Neuron (in vitro differentiated cells): Measurements from ENCODE around the gene TPST1.

Experiments
- H2AFZ ChIP-seq: one replicate; pipeline ENCODE4 v1.6.1; 2013; ENCODE audit warnings: low read depth, mild to moderate bottlenecking, inconsistent platforms, low read length, moderate library complexity
- H3K27me3 ChIP-seq: one replicate; pipeline ENCODE4 v1.6.1; 2013; ENCODE audit warnings: low read length; ENCODE audit not compliant: insufficient read depth
- H3K36me3 ChIP-seq: one replicate; pipeline ENCODE4 v1.6.1; 2013; ENCODE audit warnings: low read length; ENCODE audit not compliant: insufficient read depth
- H3K4me1 ChIP-seq: one replicate; pipeline ENCODE4 v1.6.1; 2013; ENCODE audit warnings: low read length; ENCODE audit not compliant: insufficient read depth
- H3K4me3 ChIP-seq: 2 replicates; pipeline ENCODE4 v1.5.1; 2013; ENCODE audit warnings: mild to moderate bottlenecking, low read length, moderate library complexity
- H3K9me3 ChIP-seq: one replicate; pipeline ENCODE4 v1.6.1; 2013; ENCODE audit warnings: low read length

TPST1 gene

DNA sequence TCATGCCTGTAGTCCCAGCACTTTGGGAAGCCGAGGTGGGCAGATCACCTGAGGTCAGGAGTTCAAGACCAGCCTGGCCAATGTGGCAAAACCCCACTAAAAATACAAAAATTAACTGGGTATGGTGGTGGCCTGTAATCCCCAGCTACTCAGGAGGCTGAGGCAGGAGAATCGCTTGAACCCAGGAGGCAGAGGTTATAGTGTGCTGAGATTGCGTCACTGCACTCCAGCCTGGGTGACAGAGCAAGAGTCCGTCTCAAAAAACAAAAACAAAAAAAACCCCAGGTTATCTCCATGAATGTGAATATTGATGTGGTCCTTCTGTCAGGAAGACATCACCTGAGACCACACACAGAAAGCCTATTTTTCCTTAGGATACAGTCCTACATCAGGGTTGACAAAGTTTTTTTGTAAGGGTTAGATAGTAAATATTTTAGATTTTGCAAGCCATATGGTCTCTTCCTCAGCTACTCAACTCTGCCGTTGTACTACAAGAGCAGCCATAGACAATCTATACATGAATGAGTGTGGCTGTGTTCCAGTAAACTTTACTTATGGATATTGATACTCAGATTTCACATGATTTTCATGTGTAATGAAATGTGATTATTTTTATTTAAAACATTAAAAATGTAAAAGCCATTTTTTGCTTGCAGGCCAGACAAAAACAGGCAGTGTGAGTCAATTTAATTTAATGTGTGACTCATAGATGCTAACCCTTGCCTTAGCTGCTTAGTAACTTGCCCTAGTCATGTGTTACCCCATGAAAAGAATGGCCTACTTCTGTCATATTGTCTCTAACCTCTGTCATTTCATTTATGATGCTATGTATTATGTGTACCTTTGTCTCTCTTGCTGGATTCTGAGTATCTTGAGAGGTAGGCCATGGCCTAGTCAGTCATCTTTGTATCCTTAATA, 78.1 kb downstream of the TPST1 start:
- Histone ChIP-seq H3K4me1 (no peaks in the 10 kb centered on the region), H2AFZ (no peak overlapping the region), H3K36me3 (no peaks in the 10 kb centered on the region), H3K27me3 (no peaks in the 10 kb centered on the region), H3K4me3 (no peak overlapping the region), H3K9me3 (no peaks in the 10 kb centered on the region)

DNA sequence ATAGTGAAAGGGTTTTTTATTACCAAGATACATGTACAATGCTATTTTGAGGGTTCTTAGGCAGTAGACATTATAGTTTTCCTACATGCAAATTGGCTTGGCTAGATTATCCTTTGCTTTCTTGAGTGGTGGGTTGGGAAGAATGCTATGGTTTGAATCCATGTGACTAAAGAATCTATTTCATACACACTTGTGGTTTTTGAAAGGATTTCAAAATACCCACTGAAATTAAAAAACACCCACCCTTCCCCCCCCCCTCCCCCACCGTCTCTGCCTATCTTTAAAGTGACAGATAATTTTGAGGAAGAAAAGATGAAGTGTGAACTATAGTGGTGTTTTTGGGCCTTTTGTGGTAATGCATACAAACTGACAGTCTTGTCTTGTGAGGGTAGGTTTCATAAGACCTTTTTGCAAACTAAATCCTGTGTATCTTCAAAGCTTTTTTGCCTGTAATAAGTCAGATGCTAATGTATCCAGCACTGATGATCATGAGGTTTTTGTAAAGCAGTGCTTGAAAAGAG, 90.9 kb downstream of the TPST1 start:
- Histone ChIP-seq H3K4me3 (no peak overlapping the region), H2AFZ (no peak overlapping the region), H3K4me1 (no peaks in the 10 kb centered on the region)

DNA sequence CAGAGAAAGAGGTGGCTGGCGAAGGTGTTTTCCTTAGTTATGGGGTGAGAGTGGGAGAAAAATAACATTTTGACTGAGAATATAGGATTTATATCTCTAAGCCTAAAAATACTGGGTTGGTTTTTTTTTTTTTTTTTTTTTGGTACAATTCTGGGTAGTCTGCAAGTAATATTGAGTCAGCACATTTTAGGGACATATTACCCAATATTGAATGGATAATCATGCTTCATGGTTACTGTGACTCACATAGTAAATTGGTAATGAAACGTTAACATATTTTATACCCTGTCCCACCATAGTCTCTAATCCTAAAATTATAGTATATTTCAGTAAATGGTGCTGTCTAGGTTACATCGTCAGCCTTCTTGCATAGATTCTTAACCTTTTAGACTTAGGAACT, 91.4 kb downstream of the TPST1 start:
- H3K4me1 ChIP-seq = no peaks in the 10 kb centered on the region
- no peaks in the 10 kb centered on the region for H3K27me3 ChIP-seq
- no peak overlapping the region for H3K4me3 ChIP-seq

More for the DNA sequence above, 90.9 kb downstream of the TPST1 start:
- Histone ChIP-seq H3K9me3 (peaks cover 4% of the 10 kb centered on the region), H3K36me3 (no peaks in the 10 kb centered on the region), H3K27me3 (no peaks in the 10 kb centered on the region)

DNA sequence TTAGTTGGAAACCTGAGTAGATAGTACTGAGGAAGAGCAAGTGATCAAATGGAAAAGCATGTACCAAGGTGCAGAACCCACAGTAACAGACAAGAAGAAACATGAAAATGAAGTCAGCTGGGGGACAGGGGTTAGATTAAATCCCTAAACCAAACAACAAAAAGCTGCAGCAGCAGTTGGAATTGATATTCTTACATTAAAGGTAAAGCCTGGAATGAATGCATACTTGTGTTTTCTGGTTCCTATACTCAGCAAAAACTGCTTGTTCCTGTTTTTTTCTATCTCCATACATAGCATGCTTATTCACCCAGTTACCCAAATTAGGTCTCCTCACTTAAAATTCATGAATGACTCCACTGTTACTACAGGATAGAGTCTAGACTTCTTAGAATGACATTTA, 92.4 kb downstream of the TPST1 start:
- H3K36me3 ChIP-seq = no peaks in the 10 kb centered on the region

More for the DNA sequence above, 91.4 kb downstream of the TPST1 start:
- H3K36me3 ChIP-seq = no peaks in the 10 kb centered on the region
- peaks cover 4% of the 10 kb centered on the region for H3K9me3 ChIP-seq
- H2AFZ ChIP-seq = no peak overlapping the region

DNA sequence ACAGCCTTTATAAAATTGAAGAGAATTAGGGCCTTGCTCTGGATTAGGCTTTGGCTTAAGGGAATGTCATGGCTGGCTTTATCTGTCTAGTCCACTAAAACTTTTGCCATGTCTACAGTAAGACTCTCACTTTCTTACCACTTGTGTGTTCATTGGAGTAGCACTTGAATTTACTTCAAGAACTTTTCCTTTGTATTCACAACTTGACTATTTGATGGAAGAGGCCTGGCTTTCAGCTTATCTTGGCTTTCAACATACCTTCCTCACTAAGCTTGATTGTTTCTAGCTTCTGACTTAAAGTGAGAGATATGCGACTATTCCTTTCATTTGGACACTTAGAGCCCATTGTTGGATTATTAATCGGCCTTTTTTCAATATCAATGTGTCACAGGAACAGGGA, 96.1 kb downstream of the TPST1 start:
- Histone ChIP-seq H3K4me1 (peaks cover 4% of the 10 kb centered on the region), H3K27me3 (no peaks in the 10 kb centered on the region), H3K9me3 (peaks cover 4% of the 10 kb centered on the region), H2AFZ (no peak overlapping the region), H3K4me3 (no peak overlapping the region), H3K36me3 (no peaks in the 10 kb centered on the region)

More for the DNA sequence above, 92.4 kb downstream of the TPST1 start:
- peaks cover 4% of the 10 kb centered on the region for H3K9me3 ChIP-seq
- H2AFZ ChIP-seq = no peak overlapping the region
- H3K27me3 ChIP-seq = no peaks in the 10 kb centered on the region
- peaks cover 4% of the 10 kb centered on the region for H3K4me1 ChIP-seq
- H3K4me3 ChIP-seq = no peak overlapping the region

DNA sequence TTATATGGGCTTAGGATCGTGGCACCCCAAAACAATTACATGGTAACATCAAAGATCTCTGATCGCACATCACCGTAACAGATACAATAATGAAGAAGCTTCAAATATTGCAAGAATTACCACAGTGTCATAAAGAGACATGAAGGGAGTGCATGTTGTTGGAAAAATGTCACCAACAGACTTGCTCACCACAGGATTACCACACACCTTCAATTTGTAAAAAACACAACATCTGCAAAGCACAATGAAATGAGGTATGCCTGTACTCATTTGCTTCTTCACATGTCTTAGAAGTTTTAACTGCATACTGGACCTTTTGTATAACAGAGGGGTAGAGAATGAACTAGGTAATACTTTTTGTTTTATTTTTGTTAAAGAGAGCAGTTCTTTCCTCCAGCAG, 96.6 kb downstream of the TPST1 start:
- Histone ChIP-seq H3K4me1 (peaks cover 4% of the 10 kb centered on the region), H3K9me3 (peaks cover 4% of the 10 kb centered on the region), H3K4me3 (no peak overlapping the region), H3K36me3 (no peaks in the 10 kb centered on the region), H2AFZ (no peak overlapping the region), H3K27me3 (no peaks in the 10 kb centered on the region)

DNA sequence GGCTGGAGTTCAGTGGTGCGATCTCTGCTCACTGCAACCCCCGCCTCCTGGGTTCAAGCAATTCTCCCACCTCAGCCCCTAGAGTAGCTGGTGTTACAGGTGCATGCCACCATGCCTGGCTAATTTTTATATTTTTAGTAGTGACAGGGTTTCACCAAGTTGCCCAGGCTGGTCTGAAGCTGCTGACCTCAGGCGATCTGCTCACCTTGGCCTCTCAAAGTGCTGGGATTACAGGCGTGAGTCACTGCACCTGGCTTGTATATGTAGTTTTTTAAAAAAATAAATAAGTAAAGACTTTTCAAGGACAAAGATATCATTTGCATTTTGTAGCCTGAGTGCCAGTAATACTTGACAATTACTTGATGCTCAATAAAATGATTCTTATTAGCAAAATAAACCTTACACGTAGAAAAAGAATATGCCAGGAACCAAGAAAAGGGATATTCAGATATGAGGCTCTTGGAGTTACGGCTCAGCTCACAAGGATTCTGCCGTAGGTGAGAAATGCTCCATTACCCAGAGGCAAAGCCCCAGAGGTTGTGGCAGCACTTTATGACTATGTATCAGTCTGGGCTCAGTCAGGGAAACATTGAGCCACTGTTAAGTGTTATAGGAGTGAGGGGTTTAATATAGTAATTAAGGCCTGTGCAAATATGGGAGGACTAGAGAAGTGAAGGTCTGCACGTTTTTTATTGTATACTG, 98.5 kb downstream of the TPST1 start:
- no peak overlapping the region for H3K4me3 ChIP-seq
- no peaks in the 10 kb centered on the region for H3K9me3 ChIP-seq
- peaks cover 12% of the 10 kb centered on the region for H3K4me1 ChIP-seq
- H2AFZ ChIP-seq = no peak overlapping the region
- H3K27me3 ChIP-seq = no peaks in the 10 kb centered on the region
- no peaks in the 10 kb centered on the region for H3K36me3 ChIP-seq

DNA sequence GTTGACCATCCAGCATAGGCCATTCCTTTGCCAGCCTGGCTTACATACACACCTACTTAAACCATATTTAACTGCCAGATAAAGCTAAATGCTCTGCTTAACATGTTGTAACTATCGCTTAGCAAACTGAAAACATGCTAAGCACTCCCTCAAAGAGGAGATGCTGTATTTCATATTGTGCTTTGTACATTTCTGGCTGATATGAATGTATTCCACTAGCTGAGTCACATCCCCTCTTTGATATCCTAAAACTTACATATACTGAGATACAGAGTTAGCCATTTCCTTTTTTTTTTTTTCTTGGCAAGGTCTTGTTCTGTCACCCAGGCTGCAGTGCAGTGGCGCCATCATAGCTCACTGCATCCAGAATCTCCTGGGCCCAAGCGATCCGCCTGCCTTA, 99.4 kb downstream of the TPST1 start:
- Histone ChIP-seq H3K4me1 (peaks cover 12% of the 10 kb centered on the region), H3K36me3 (no peaks in the 10 kb centered on the region), H3K27me3 (no peaks in the 10 kb centered on the region), H2AFZ (no peak overlapping the region), H3K4me3 (no peak overlapping the region), H3K9me3 (no peaks in the 10 kb centered on the region)

DNA sequence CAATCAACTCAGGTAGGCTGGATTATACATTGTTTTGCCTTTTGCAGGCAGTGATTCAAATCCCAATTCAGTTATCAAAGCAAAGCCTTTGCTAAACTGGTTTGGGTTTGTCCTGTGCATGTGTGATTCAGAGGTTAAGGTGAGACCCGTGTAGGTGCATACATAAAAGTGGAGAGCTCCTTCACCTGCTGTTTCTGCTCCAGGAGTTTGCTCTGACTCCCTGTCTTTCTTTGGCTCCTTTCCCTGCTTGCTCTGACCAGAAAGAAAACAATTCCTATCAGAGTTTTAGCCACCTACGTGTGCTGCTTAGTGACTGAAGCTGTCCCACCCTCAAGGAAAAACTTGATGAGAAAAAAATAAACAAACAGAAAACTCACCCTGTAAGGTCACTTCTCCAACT, 101.1 kb downstream of the TPST1 start:
- Histone ChIP-seq H3K27me3 (no peaks in the 10 kb centered on the region), H3K9me3 (no peaks in the 10 kb centered on the region), H3K36me3 (no peaks in the 10 kb centered on the region), H2AFZ (no peak overlapping the region), H3K4me3 (no peak overlapping the region), H3K4me1 (peaks cover 12% of the 10 kb centered on the region)

DNA sequence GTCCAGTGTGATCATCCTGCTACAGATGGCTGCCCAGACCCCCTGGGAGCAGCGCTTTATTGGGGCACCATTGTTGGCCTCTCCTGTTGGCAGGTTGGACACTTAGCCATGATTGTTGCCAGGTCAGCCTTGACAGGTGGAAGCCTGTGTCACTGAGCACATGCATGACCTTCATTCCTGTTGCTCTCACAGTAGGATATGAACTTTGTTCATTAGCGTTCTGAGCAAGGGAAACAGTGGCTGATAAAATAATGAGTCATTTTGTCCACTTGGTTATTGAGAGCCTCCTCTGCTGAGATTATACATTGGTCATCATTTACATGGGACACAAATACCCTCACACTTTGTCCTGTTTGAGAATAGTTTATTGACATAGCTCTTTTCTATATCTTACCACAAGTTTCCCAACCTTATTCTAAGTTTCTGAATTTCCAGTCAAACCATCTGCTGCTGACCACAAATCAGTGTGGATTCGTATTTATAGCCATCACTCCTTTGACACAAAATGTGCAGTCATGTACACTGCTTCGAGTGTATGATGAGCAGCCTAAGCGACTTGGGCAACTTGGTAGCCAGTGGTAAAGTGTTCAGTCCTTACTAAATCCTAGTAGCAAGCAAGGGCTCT, 102.6 kb downstream of the TPST1 start:
- Histone ChIP-seq H3K9me3 (no peaks in the 10 kb centered on the region), H3K27me3 (no peaks in the 10 kb centered on the region), H3K36me3 (no peaks in the 10 kb centered on the region), H2AFZ (no peak overlapping the region), H3K4me1 (peaks cover 8% of the 10 kb centered on the region), H3K4me3 (no peak overlapping the region)

DNA sequence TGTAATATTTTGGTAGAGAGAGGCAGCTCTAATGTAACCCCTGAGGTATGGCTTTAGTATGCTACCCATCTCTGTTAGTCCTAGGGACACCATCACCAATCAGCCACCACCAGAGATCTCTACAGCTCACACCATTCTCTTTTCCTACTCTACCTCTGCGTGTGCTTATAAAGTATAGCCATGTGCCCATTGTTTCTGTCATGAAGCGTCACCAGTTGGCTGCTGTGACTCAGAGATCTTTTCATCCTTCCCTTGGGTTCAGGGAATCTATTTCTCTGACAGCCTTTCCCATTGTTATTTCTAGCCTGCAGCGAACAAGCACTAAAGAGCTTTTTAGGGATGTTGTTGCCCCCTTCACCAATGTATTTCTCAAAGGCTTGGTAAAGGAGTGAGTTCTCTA, 103.3 kb downstream of the TPST1 start:
- H3K9me3 ChIP-seq = no peaks in the 10 kb centered on the region
- H2AFZ ChIP-seq = no peak overlapping the region
- no peaks in the 10 kb centered on the region for H3K36me3 ChIP-seq
- no peaks in the 10 kb centered on the region for H3K27me3 ChIP-seq
- H3K4me1 ChIP-seq = peaks cover 8% of the 10 kb centered on the region
- no peak overlapping the region for H3K4me3 ChIP-seq

DNA sequence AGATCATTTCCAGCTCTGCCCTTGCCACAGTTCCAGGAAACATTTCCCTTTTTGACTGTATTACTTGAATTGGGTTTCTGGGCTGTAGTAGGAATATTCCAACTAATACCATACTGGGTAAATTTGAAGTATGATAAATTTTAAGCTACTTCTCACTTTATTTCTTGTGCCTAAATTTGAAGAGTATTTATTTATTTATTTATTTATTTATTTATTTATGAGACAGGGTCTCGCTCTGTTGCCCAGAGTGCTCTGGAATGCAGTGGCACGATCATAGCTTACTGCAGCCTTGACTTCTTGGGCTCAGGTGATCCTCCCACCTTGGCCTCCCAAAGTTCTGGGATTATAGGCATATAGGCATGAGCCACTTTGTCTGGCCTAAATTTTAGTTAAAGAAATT, 105.5 kb downstream of the TPST1 start:
- Histone ChIP-seq H3K36me3 (no peaks in the 10 kb centered on the region), H3K9me3 (no peaks in the 10 kb centered on the region), H3K4me1 (peaks cover 8% of the 10 kb centered on the region), H3K27me3 (no peaks in the 10 kb centered on the region), H2AFZ (no peak overlapping the region), H3K4me3 (no peak overlapping the region)
